Panc1 (cell line): ENCODE results near the gene AGPAT1. TPM values are rescaled to one million over a fixed set of nuclear protein-coding genes. Genes with fewer than 3 reads are reported as not detected.
A peak's percentile ranks its signal among the peaks of the same experiment; 100 is the strongest.

Experiments used
- ATAC-seq: fragments of 200-7000 bp; cut with Tn5 transposase; 2 replicates; pipeline ENCODE4 v1.9.1; 2020; ENCODE audit warnings: mild to moderate bottlenecking, moderate library complexity
- BruUV-seq: library from RNA; stranded (reverse); fragments of 400-500 nt; replicated peaks from 2 replicates; lab custom pipeline; 2021; lab: Mats Ljungman, UMichigan
- CTCF ChIA-PET: fragments of 300-600 bp; sonication (Branson Sonifier 250); formaldehyde crosslinking; loops from one replicate; lab custom pipeline; 2022; ENCODE audit warnings: antibody characterized with exemption; lab: Charles Lee
- POLR2A ChIA-PET: fragments of 300-600 bp; sonication (Branson Sonifier 250); formaldehyde crosslinking; loops from one replicate; lab custom pipeline; 2022; ENCODE audit warnings: antibody characterized with exemption; lab: Charles Lee
- DNase-seq: peaks from one replicate; pipeline ENCODE4 v3.0.0-alpha.2; 2010; ENCODE audit warnings: low read depth, low spot score
- H3K27ac ChIP-seq: 2 replicates; pipeline ENCODE4 v1.5.1; 2011; ENCODE audit warnings: mild to moderate bottlenecking, low read length, inconsistent platforms
- H3K27me3 ChIP-seq: fragments of 200-500 bp; sonication (Bioruptor generic); 2 replicates; pipeline ENCODE4 v1.6.0; 2014; ENCODE audit warnings: low read length, inconsistent platforms; ENCODE audit not compliant: control insufficient read depth, insufficient read depth
- H3K36me3 ChIP-seq: fragments of 200-500 bp; sonication (Bioruptor generic); 2 replicates; pipeline ENCODE4 v1.5.1; 2014; ENCODE audit warnings: inconsistent platforms, mild to moderate bottlenecking, low read length, moderate library complexity; ENCODE audit not compliant: control insufficient read depth, insufficient read depth
- H3K4me1 ChIP-seq: 2 replicates; pipeline ENCODE4 v1.5.1; 2011; ENCODE audit warnings: inconsistent platforms, mild to moderate bottlenecking, low read length, moderate library complexity; ENCODE audit not compliant: control insufficient read depth, insufficient read depth
- H3K4me3 ChIP-seq, 2 experiments: 2 replicates each; pipeline ENCODE4 v1.5.1; 2011 to 2012; ENCODE audit warnings: low read depth in 2 of 2, low read length in 2 of 2, mild to moderate bottlenecking in 2 of 2, inconsistent platforms in 1 of 2, moderate library complexity in 1 of 2
- H3K9me3 ChIP-seq: fragments of 200-500 bp; sonication (Bioruptor generic); 2 replicates; pipeline ENCODE4 v1.5.1; 2014; ENCODE audit warnings: low read depth, mild to moderate bottlenecking, inconsistent platforms, low read length, moderate library complexity; ENCODE audit not compliant: control insufficient read depth, insufficient read depth
- POLR2AphosphoS5 ChIP-seq: IDR thresholded peaks from 2 replicates; pipeline ENCODE4 v1.6.1; 2012; ENCODE audit warnings: mild to moderate bottlenecking, low read depth, low read length, moderate library complexity
- SIN3A ChIP-seq: IDR thresholded peaks from 2 replicates; pipeline ENCODE4 v1.6.1; 2012; ENCODE audit warnings: low read depth, mild to moderate bottlenecking, low read length, moderate library complexity, borderline replicate concordance; ENCODE audit not compliant: insufficient read depth
- TCF7L2 ChIP-seq: IDR thresholded peaks from 2 replicates; pipeline ENCODE4 v1.6.1; 2011; ENCODE audit warnings: mild to moderate bottlenecking, low read depth, low read length, inconsistent platforms
- in situ Hi-C: cut with HindIII; loops from 2 replicates; pipeline ENCODE4 v1.10.0; 2016; ENCODE audit warnings: low sequenced_read_pairs, low pct_unique_long_range_greater_than_20kb
- intact Hi-C: fragments of 100-400 bp; cut with micrococcal nuclease; formaldehyde crosslinking; loops from one replicate; pipeline ENCODE4 v1.10.0; 2022; ENCODE audit not compliant: unreplicated experiment
- total RNA-seq: library from RNA; stranded (reverse); gene quantifications from one replicate; pipeline ENCODE4 v1.2.1, GENCODE V29; 2021; ENCODE audit not compliant: unreplicated experiment
- TF ChIP-seq, protein P1 (sequence below), 2 experiments: IDR thresholded peaks; 2 replicates each; pipeline ENCODE4 v1.6.1; 2011 to 2012; ENCODE audit warnings: low read depth in 2 of 2, control low read depth in 1 of 2, low read length in 1 of 2, mild to moderate bottlenecking in 1 of 2, moderate library complexity in 1 of 2; ENCODE audit not compliant: insufficient read depth in 1 of 2
- TF ChIP-seq, protein P2 (sequence below): fragments of 450-650 bp; IDR thresholded peaks from 2 replicates; pipeline ENCODE4 v1.5.1; 2017; ENCODE audit warnings: mild to moderate bottlenecking

The AGPAT1 gene
- total RNA-seq, 1 experiment from 2014 or later = 88.4 TPM

DNA sequence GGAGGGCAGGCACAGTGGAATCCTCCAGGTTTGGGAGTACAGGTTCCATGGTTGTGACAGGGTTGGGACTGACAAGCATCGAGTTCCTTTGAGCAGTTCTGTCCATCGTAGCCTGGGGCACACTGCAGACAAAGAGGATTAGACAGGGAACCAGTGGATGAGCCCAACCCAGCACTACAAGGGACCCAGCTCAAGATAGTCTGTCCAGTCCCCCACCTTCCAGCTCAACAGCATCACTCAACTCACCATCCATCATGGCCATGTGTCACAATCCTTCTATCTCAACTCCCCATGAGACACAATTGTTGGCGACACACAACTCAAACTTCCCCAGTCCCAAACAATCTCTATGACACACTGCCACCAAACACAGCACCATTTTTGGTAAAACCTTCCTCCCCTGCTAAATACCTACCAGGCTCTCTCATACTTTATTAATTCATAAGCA, 28.4 kb upstream of the AGPAT1 start:
- Histone ChIP-seq H3K36me3 (no peaks in the 10 kb centered on the region), H3K27ac (peak overlapping the region; percentile 8; the same call in 1 of the 2 replicates), H3K27me3 (no peaks in the 10 kb centered on the region), H3K9me3 (no peaks in the 10 kb centered on the region), H3K4me3 (no peak overlapping the region), H3K4me1 (no peaks in the 10 kb centered on the region)
- in situ Hi-C loops = no loop called here
- ChIA-PET POLR2A (no interaction called here), CTCF (no interaction called here)
- ATAC-seq (no peak), DNase-seq (no peak)
- intact Hi-C loops = no loop called here
- TF ChIP-seq, protein P1, sequence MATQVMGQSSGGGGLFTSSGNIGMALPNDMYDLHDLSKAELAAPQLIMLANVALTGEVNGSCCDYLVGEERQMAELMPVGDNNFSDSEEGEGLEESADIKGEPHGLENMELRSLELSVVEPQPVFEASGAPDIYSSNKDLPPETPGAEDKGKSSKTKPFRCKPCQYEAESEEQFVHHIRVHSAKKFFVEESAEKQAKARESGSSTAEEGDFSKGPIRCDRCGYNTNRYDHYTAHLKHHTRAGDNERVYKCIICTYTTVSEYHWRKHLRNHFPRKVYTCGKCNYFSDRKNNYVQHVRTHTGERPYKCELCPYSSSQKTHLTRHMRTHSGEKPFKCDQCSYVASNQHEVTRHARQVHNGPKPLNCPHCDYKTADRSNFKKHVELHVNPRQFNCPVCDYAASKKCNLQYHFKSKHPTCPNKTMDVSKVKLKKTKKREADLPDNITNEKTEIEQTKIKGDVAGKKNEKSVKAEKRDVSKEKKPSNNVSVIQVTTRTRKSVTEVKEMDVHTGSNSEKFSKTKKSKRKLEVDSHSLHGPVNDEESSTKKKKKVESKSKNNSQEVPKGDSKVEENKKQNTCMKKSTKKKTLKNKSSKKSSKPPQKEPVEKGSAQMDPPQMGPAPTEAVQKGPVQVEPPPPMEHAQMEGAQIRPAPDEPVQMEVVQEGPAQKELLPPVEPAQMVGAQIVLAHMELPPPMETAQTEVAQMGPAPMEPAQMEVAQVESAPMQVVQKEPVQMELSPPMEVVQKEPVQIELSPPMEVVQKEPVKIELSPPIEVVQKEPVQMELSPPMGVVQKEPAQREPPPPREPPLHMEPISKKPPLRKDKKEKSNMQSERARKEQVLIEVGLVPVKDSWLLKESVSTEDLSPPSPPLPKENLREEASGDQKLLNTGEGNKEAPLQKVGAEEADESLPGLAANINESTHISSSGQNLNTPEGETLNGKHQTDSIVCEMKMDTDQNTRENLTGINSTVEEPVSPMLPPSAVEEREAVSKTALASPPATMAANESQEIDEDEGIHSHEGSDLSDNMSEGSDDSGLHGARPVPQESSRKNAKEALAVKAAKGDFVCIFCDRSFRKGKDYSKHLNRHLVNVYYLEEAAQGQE (IDR thresholded peaks at IDR 0.05; ENCODE audit: insufficient read depth in 1 of 2, low read depth in 2 of 2, low read length in 1 of 2) = no peak
- TF ChIP-seq POLR2AphosphoS5 (no peak), TCF7L2 (no peak), SIN3A (no peak)
- TF ChIP-seq, protein P2, sequence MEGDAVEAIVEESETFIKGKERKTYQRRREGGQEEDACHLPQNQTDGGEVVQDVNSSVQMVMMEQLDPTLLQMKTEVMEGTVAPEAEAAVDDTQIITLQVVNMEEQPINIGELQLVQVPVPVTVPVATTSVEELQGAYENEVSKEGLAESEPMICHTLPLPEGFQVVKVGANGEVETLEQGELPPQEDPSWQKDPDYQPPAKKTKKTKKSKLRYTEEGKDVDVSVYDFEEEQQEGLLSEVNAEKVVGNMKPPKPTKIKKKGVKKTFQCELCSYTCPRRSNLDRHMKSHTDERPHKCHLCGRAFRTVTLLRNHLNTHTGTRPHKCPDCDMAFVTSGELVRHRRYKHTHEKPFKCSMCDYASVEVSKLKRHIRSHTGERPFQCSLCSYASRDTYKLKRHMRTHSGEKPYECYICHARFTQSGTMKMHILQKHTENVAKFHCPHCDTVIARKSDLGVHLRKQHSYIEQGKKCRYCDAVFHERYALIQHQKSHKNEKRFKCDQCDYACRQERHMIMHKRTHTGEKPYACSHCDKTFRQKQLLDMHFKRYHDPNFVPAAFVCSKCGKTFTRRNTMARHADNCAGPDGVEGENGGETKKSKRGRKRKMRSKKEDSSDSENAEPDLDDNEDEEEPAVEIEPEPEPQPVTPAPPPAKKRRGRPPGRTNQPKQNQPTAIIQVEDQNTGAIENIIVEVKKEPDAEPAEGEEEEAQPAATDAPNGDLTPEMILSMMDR = no peak
- BruUV-seq = no TSS peak

DNA sequence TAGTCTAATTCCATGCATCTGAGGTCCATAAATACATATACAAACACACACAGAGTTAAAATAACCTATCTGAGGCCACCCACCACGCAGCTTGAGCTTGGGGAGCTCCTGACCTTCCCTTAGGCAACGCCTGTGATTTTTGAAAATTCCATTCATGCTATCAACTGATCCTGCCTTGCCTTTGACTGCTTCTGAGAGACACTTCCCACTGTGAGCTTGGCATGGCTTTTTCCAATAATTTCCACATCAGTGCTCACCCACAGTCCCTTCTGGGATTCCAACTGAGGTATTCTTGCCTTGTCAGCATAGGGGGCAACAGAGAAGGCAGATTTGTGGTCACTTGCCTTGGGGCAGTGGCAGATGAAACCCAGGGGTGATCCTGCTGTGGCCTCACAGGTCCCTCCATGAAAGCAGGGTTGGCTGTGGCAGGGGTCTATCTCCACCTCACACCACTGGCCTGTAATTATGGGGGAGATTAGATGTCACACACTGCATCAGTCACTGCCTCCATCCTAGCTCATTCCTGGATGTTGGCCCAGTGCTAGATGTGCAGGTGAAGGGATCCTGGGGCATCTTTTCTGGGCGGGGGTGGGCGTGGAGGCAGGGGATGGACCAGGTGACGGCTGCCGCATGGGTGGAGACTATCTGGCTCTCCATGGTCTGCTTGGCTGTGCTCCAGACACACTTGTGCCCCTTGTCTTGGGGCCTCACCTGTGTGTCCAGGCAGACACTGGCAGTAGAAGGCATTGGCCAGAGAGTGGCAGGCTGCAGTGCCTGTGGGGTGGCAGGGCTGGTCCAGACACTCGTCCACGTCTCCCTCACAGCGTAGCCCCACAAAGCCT, 27.8 kb upstream of the AGPAT1 start:
- POLR2A ChIA-PET = interaction anchor here (0.5 kb wide), 1 partner anchor 487 kb away, joined by 4 read pairs; no protein-coding TSS in a partner anchor
- BruUV-seq = no TSS peak
- in situ Hi-C loops = no loop called here
- Histone ChIP-seq H3K27ac (no peak overlapping the region), H3K4me3 (no peak overlapping the region), H3K27me3 (no peaks in the 10 kb centered on the region), H3K4me1 (no peaks in the 10 kb centered on the region), H3K36me3 (no peaks in the 10 kb centered on the region), H3K9me3 (no peaks in the 10 kb centered on the region)
- intact Hi-C loops = no loop called here
- ATAC-seq (peak; percentile 49; the same call in 1 of the 2 replicates), DNase-seq (no peak)
- CTCF ChIA-PET = interaction anchor here (0.6 kb wide), 1 partner anchor 12 kb away, joined by 4 read pairs; no protein-coding TSS in a partner anchor
- TF ChIP-seq SIN3A = no peak
- peak; percentile 40; the same call in 1 of the 2 replicates for TF ChIP-seq TCF7L2
